ENCODE data around the gene PRKACB. TPM values are rescaled to one million over a fixed set of nuclear protein-coding genes. Genes with fewer than 3 reads are reported as not detected.

PRKACB gene
- total and polyA plus RNA-seq, 2 of the 8 experiments (the other 6 are each of a cell fraction or from before 2014, with no cell fraction given): 7.8 to 31.0 TPM

- no peak for TF ChIP-seq KDM1A (IDR thresholded peaks at IDR 0.05; ENCODE audit: borderline replicate concordance, low read length)
These were observed 106.6 kb downstream of the PRKACB start (continued) for GRCh38 chr1:84250668-84251067.

Measured in H1 (cell line).